GM19463 (cell line): ENCODE data around the gene KIR2DL3.
"Not testable (repeated sequence)": the region's sequence is repeated elsewhere in the genome, so short reads cannot be mapped to it uniquely, and the experiment has no call there.

Source experiments
- ATAC-seq: cut with Tn5 transposase; IDR thresholded peaks from one replicate; pipeline ENCODE4 v1.9.1; 2021; ENCODE audit warnings: mild to moderate bottlenecking, moderate library complexity; ENCODE audit not compliant: unreplicated experiment

KIR2DL3 gene

DNA sequence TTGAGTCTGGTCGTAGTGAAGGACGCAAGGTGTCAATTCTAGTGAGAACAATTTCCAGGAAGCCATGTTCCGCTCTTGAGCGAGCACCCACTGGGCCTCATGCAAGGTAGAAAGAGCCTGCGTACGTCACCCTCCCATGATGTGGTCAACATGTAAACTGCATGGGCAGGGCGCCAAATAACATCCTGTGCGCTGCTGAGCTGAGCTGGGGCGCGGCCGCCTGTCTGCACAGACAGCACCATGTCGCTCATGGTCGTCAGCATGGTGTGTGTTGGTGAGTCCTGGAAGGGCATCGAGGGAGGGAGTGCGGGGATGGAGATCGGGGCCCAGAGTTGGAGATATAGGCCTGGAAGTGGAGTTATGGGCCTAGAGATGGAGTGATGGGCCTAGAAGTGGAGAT is at the start of gene KIR2DL3:
TSS of gene KIR2DL3 (plus strand) at position 208 of the 400 bp plus-strand sequence. CDS start at position 241, 33 bp downstream.
- not testable (repeated sequence) for ATAC-seq

DNA sequence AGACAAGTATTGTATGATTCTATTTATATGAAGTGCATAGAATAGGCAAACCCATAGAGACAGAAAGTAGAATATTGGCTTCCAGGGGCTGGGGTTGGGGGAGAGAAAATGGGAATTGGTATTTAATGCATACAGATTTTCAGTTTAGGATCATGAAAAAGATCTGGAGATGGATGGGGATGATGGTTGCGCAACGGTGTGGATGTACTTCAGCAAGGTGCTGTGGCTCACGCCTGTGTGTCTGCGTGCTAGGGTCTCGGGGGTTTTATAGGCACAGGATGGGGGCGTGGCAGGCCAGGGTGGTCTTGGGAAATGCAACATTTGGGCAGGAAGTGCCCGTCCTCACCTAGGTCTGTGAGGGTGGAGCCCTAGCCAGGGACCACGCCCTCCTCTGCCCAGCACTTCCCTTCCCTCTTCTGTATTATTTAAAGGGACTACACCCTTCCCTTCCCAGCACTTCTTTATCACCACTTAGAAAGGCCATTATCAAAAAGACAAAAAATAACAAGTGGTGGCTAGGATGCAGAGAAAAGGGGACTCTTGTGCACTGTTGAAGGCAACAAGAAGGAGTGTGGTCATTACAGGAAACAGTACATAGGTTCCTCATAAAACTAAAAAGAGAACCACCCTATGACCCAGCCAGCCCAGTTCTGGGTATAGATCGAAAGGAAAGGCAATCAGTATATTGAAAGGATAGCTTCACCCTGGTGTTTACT is 46.6 kb upstream of the KIR2DL3 start:
- ATAC-seq, result no peak

DNA sequence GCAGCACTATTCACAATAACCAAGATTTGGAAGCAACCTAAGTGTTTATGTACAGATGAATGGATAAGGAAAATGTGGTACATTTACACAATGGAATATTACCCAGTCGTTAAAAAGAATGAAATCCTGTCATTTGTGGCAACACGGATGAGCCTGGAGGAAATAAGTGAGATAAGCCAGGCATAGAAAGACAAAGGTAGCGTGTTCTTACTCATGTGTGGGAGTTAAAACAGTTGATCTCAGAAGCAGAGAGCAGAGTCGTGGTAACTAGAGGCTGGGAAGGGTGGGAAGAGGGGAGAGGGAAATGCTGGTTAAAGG is 46.1 kb upstream of the KIR2DL3 start:
- ATAC-seq, result no peak

DNA sequence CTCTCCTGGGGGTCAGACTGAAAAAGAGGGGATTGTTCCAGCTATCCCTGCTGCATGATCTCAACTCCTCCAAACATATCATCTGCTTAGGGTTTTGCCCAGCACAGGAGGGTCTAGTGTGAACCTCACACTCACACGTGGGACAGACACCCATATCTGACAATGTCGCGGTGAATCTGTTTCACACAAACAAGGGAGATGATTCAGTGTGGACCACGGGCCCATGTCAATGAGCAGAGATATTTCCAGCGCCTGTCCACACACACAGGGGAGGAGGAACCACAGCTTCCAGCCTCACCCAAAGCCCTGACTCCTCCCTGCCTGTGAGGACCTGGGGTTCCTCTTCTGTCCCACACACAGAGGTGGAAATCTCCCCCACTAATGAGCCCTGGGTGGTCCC is 43.7 kb upstream of the KIR2DL3 start:
- ATAC-seq, result no peak

DNA sequence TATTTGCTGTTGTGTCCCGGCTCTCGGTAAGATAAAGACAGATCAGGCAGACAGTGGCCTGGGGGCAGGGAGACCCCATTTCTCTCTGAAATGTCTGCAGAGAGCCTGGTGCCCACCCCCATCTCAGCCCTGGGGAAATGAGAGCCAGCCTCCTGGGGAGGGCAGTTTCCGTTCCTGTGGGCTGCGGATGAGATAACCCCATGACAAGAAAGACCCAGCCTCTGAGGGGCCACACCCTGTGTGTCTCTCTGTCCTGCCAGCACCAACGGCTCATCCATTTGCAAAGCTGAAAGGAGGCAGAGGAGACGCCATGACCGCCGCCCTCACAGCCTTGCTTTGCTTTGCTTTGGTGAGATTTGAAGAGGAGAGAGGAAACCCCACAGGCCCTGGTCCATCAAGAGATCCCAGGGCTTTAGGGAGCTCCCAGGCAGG is 42.2 kb upstream of the KIR2DL3 start:
- no peak for ATAC-seq

DNA sequence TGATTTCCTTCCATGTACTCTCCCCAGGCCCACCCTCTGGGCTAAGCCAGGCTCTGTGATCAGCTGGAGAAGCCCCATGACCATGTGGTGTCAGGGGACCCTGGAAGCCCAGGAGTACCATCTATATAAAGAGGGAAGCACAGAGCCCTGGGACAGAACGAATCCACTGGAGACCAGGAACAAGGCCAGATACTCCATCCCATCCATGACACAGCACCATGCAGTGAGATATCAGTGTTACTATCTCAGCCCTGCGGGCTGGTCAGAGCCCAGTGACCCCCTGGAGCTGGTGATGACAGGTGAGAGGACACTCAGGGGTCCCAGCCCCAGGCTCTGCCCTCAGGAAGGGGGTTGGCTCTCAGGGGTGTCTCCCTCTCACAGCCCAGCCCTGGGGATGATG is 41.5 kb upstream of the KIR2DL3 start:
- no peak for ATAC-seq

DNA sequence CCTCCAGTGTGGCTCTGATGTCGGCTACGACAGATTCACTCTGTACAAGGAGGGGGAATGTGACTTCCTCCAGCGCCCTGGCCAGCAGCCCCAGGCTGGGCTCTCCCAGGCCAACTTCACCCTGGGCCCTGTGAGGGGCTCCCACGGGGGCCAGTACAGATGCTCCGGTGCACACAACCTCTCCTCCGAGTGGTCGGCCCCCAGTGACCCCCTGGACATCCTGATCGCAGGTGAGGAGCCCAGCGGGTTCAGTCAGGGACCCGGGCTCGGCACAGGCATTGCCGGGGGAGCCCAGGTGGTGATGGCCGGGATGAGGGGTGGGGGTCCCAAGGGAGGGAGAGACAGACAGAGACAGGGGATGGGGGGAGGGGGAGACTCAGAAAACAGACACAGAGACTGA is 40.6 kb upstream of the KIR2DL3 start:
- ATAC-seq, result not testable (repeated sequence)

DNA sequence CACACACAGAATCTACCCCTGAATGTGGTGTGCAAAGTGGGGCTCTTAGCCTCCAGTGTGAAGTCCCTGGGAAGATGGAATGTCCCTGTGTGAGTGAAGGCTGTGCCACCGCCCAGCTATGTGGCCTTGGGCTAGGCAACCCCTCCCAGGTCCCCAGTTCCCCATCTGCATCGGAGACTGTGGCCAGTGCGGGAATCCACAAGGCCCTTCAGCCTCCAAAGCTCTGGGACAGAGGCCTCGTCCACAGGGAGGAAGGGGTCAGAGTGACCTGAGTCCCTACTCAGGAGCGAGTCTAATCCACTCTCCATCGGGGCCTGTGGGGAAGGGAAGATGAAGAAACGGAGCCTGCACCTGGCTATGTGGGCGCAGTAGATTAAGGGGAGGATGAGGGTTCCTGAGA is 33.4 kb upstream of the KIR2DL3 start:
- no peak for ATAC-seq

DNA sequence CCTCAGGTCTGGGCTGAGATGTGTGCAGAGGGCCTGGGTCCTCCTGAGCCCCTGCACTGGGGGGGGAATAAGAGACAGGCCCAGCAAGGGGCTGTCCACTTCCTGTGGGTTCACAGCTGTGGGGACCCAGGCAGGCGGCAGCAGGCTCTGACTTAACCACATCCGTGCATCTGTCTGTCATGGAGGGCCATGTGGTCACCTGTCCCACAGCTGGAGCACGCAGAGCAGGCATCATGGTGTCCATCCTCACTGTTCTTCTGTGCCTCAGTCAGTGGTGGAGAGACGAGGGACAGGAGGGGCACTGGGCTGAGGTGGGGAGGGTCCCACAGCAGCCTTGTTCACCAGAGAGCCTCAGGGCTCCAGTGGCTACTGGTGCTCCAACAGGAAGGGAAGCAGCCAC is 30.4 kb upstream of the KIR2DL3 start:
- no peak for ATAC-seq

DNA sequence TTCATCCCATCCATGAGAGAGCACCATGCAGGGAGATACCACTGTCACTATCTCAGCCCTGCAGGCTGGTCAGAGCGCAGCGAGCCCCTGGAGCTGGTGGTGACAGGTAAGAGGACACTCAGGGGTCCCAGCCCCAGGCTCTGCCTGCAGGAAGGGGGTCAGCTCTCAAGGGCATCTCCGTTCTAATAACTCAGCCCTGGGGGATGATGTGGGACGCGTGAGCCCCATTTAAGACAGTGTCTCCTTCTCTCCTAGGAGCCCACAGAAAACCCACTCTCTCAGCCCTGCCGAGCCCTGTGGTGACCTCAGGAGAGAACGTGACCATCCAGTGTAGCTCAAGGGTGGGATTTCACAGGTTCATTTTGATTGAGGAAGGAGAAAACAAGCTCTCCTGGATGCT is 29.5 kb upstream of the KIR2DL3 start:
- no peak for ATAC-seq

DNA sequence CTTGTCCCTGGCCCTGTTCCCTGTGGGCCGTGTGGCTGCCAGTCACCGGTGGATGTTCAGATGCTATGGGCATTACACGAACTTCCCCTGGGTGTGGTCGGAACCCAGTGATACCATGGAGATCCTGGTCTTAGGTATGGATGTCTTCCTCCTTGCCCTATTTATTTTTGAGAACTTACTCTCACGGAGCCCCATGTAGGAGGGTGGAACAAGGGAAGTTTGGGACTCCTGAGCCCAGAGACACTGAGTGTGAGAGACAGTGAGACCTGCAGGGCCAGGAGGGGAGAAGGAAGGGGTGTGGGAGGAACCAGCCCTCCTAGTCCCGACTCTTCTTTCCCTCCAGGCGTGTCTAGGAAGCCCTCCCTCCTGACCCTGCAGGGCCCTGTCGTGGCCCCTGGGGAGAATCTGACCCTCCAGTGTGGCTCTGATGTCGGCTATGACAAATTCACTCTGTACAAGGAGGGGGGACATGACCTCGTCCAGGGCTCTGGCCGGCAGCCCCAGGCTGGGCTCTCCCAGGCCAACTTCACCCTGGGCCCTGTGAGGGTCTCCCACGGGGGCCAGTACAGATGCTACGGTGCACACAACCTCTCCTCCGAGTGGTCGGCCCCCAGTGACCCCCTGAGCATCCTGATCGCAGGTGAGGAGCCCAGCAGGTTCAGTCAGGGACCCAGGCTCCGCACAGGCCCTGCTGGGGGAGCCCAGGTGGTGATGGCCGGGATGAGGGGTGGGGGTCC is 28.9 kb upstream of the KIR2DL3 start:
- no peak for ATAC-seq

DNA sequence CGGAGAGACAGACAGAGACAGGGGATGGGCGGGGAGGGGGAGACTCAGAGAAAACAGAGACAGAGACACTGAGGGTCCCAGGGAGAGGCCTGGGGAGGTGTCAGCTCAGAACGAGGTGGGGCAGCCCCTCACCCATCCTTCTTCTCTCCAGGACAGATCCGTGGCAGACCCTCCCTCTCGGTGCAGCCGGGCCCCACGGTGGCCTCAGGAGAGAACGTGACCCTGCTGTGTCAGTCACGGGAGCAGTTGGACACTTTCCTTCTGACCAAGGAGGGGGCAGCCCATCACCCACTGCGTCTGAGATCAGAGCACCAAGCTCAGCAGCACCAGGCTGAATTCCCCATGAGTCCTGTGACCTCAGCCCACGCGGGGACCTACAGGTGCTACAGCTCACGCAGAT is 28.4 kb upstream of the KIR2DL3 start:
- ATAC-seq, result not testable (repeated sequence)

DNA sequence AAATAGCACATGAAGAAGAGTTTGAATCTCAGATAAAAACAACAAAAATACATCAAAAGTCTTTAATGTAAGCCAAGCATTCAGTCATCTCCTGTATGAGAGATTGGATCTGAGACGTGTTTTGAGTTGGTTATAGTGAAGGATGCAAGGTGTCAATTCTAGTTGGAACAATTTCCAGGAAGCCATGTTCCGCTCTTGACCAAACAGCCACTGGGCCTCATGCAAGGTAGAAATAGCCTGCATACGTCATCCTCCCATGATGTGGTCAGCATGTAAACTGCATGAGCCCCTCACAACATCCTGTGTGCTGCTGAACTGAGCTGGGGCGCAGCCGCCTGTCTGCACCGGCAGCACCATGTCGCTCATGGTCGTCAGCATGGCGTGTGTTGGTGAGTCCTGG is 14.2 kb upstream of the KIR2DL3 start, which contains the start of gene KIR3DL3:
TSS of gene KIR3DL3 (plus strand) at position 301 of the 400 bp plus-strand sequence. CDS start at position 356, 55 bp downstream.
- ATAC-seq, result no peak

DNA sequence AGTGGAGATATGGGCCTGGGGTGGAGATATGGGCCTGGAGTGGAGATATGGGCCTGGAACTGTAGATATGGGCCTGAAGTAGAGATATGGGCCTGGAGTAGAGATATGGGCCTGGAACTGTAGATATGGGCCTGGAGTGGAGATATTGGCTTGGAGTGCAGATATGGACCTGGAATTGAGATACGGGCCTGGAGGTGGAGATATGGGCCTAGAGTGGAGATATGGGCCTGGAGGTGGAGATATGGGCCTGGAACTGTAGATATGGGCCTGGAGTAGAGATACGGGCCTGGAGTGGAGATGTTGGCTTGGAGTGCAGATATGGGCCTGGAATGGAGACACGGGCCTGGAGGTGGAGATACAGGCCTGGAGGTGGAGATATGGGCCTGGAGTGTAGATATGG is 13.7 kb upstream of the KIR2DL3 start:
- no peak for ATAC-seq

DNA sequence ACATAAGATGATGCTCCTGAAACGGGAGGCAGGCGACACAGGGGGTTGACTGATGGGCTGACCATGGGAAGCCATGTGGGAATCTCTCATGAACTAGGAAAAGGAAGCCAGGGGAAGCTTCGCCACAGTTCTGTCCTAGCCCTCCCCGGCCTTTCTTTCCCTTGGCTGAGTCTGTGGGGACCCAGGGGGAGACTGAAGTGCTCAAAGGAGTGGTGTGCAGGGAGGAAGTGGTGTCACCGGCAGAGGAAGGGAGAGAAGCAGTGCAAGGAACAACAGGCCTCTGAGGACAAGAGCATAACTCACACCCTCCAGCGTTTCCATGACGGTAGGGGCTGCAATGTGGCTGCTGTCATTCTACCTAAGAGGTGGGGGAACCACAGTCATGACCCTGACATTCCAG is 13.0 kb upstream of the KIR2DL3 start:
- no peak for ATAC-seq

DNA sequence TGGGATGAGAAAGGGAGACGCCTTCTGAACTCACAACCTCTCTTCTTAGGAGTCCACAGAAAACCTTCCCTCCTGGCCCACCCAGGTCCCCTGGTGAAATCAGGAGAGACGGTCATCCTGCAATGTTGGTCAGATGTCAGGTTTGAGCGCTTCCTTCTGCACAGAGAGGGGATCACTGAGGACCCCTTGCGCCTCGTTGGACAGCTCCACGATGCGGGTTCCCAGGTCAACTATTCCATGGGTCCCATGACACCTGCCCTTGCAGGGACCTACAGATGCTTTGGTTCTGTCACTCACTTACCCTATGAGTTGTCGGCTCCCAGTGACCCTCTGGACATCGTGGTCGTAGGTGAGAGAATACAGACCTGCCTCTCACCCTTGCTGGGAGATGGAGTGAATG is 10.8 kb upstream of the KIR2DL3 start:
- no peak for ATAC-seq

DNA sequence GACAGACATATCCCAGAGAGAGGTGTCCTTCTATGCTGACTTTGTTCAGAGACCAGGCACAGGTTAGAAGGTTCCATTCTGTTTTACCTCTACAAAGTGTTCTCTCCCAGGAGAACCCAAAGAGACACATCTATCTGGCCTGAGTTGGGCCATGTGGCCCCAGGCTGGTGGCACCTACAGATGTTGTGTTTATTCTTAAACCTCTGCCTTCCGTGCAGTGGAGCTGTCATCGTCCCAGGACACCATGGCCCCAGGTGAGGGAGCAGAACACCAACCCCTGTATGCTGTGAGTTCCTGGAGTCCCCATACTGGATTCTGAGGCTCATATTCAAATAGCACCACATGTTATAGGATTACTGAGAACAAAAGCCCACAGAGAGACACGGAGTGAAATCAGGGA is 10.1 kb upstream of the KIR2DL3 start:
- no peak for ATAC-seq

DNA sequence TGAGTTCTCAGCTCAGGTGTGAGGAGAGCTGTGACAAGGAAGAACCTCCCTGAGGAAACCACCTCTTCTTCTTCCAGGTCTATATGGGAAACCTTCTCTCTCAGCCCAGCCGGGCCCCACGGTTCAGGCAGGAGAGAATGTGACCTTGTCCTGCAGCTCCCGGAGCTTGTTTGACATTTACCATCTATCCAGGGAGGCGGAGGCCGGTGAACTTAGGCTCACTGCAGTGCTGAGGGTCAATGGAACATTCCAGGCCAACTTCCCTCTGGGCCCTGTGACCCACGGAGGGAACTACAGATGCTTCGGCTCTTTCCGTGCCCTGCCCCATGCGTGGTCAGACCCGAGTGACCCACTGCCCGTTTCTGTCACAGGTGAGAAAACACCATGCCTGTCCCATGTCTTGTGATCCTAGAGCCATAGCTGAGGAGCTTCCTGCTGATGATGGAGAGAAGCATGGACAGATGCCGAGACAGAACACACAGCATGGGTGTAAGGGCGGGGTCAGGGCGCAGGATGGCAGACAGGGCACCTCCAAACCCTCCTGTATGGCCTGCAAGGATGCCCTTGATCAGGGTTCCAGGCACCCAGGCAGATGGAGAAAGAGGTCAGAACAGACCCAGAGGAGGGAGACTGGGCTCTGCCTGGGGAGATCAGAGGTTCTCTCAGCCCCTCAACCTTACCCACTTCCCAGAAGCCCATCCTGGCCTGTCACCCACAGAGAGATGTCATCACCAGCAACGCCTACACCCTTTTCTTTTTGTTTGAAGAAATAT is 8.7 kb upstream of the KIR2DL3 start:
- no peak for ATAC-seq

DNA sequence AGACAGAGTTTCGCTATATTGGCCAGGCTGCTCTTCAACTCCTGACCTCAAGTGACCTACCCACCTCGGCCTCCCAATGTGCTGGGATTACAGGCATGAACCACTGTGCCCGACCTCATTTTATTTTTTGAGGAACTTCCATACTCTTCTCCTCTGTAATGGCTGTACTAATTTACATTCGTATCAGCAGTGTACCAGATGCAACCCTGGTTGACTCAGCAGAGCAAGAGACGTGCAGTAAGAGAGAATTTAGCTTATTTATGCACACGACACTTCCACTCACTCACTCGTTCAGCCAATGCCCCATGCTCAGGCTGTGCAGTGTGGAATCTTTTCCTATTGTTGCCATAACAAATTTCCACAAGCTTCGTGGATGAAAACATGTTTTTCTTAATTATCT is 7.1 kb upstream of the KIR2DL3 start:
- ATAC-seq, result no peak

DNA sequence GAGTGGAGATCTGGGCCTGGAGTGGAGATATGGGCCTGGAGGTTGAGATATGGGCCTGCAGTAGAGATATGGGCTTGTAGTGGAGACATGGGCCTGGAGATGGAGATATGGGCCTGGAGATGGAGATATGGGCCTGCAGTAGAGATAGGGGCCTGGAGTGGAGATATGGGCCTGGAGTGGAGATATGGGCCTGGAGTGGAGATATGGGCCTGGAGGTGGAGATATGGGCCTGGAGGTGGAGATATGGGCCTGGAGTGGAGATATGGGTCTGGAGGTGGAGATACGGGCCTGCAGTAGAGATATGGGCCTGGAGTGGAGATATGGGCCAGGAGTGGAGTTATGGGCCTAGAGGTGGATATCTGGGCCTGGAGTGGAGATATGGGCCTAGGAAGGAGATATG is 402 bp downstream of the KIR2DL3 start:
- ATAC-seq, result no peak

DNA sequence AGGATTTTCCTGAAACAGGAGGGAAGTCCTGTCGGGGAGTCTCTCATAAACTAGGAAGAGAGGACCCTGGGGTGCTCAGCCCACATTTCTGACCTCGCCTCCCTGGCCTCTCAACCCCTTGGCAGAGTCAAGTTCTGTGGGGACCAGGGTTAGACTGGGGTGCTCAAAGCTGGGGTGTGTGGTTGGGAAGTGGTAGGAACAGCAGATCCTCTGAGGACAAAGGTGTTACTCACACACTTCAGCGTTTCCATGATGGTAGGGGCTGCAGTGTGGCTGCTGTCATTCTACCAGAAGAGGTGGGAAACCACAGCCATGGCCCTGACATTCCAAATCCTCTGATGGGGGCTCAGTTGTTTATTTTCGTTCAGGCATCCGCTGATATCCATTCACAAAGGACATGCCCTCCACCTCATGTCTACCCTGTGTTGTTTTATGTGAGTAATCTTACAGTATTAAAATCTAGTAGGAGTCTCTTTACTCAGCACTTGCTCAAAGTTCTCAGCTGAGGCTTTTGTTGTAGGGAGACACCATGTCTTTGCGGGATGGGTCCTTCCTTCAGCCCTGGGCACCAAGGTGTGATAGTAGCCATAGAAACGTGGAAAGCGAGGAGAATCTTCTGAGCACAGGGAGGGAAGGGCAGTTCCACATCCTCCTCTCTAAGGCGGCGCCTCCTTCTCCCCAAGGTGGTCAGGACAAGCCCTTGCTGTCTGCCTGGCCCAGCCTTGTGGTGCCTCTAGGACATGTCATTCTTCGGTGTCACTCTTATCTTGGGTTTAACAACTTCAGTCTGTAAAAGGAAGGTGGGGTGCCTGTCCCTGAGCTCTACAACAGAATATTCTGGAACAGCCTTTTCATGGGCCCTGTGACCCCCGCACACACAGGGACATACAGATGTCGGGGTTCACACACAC is 1.5 kb downstream of the KIR2DL3 start:
- no peak for ATAC-seq
